ENCODE results near the gene ZFAND4. TPM values are rescaled to one million over a fixed set of nuclear protein-coding genes. Genes with fewer than 3 reads are reported as not detected.

Gene ZFAND4
- 5.0 and 6.6 TPM in 2 replicates for total RNA-seq

GRCh38 chr10:45672181-45673073 lies at the start of gene ZFAND4:
ZFAND4 (minus strand) TSS chr10:45672772; CDS start chr10:45663725, 9,047 bp downstream.

Other genes with a start within 250 kb of the ZFAND4 start
- 35.0 and 49.5 TPM in 2 replicates for gene WASHC2C, start 54.5 kb upstream of the ZFAND4 start, total RNA-seq
- 3.9 and 6.4 TPM in 2 replicates for gene AGAP4, start 174.7 kb upstream of the ZFAND4 start, total RNA-seq

Measured in smooth muscle cell of the umbilical artery (primary cell).